GM10266 (cell line): ENCODE data around the gene PAX2.

Source experiments
- DNase-seq: peaks from one replicate; pipeline ENCODE4 v3.0.0; 2012; ENCODE audit errors: extremely low spot score
- TF ChIP-seq, protein P1 (sequence below): IDR thresholded peaks from 2 replicates; pipeline ENCODE4 v1.5.1; 2012; ENCODE audit warnings: mild to moderate bottlenecking, low read depth; ENCODE audit not compliant: control insufficient read depth, insufficient read depth; ENCODE audit errors: missing control alignments

Gene PAX2

DNA sequence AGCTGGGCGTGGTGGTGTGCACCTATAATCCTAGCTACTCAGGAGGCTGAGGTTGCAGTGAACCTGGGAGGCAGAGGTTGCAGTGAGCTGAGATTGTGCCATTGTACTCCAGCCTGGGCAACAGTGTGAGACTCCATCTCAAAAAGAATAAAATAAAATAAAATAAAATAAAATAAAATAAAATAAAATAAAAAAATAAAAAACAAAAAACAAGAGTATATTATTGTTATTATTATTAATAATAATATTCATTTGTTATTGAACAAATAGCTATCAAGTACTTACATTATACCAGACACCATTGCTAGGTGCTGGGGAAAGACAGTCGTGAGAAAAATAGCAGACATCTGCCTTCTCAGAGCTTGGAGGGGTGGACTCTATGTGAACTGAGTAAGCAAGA is 24.1 kb downstream of the PAX2 start:
- TF ChIP-seq, protein P1, sequence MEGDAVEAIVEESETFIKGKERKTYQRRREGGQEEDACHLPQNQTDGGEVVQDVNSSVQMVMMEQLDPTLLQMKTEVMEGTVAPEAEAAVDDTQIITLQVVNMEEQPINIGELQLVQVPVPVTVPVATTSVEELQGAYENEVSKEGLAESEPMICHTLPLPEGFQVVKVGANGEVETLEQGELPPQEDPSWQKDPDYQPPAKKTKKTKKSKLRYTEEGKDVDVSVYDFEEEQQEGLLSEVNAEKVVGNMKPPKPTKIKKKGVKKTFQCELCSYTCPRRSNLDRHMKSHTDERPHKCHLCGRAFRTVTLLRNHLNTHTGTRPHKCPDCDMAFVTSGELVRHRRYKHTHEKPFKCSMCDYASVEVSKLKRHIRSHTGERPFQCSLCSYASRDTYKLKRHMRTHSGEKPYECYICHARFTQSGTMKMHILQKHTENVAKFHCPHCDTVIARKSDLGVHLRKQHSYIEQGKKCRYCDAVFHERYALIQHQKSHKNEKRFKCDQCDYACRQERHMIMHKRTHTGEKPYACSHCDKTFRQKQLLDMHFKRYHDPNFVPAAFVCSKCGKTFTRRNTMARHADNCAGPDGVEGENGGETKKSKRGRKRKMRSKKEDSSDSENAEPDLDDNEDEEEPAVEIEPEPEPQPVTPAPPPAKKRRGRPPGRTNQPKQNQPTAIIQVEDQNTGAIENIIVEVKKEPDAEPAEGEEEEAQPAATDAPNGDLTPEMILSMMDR: no peak
- no peak for DNase-seq

GRCh38 chr10:100773646-100774045 is 28.3 kb downstream of the PAX2 start:
- DNase-seq: no peak
- TF ChIP-seq, protein P1: no peak

- no peak for DNase-seq
- TF ChIP-seq, protein P1: no peak
Measured at GRCh38 chr10:100774223-100774622, 28.8 kb downstream of the PAX2 start.

DNA sequence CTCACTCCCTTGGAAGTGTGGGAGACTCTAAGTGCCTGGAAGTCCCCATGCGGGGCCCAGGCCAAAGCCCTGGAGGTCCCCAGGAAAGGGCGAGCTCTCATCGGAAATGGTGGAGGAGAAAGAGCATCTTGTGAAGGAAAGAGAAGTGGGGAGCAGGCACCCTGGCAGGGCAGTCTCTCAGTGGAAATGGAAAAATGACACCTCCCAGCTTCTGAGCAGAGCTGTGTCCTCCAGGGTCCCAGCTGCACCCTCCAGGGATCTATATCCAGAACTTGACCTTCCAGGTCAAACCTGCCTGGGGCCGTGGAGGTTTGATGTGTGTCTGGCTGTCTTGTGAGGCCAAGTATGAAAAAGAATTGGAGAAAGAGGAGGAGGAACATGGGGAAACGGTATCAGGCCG is 29.5 kb downstream of the PAX2 start:
- TF ChIP-seq, protein P1: no peak
- DNase-seq: no peak

DNA sequence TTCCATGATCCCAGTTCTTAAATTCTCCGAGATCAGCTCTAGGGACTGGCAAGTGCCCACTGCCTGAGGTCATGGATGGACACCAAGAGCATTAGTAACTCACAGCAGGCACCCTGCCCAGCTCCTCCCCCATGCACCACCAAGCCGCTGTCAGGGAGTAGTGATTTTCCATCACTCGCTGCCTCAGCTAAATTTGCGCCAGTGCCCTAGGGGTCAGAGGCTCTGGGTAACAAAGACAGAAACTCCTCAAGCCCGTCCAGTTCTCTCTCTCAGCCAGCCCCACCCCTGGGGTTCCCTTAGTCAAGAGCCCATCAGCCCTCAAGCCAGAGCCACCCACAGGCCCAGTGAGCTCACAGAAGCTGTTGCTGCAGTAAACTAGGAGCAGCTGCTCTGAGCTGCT is 30.0 kb downstream of the PAX2 start:
- TF ChIP-seq, protein P1: no peak
- DNase-seq: no peak

- no peak for DNase-seq
- TF ChIP-seq, protein P1: no peak
Measured at GRCh38 chr10:100775871-100776270, 30.5 kb downstream of the PAX2 start.

- no peak for DNase-seq
- TF ChIP-seq, protein P1: no peak
Measured at GRCh38 chr10:100776671-100777070, 31.3 kb downstream of the PAX2 start.

- TF ChIP-seq, protein P1: no peak
- no peak for DNase-seq
Measured at GRCh38 chr10:100779329-100779728, 33.9 kb downstream of the PAX2 start.
